GM23248 (cell line): ENCODE results near the gene CGGBP1. TPM values are rescaled to one million over a fixed set of nuclear protein-coding genes. Genes with fewer than 3 reads are reported as not detected.

Source experiments
- DNase-seq: peaks from one replicate; pipeline ENCODE4 v3.0.0-alpha.2; 2015
- H2AFZ ChIP-seq: fragments of 200-600 bp; sonication (generic); 2 replicates; pipeline ENCODE4 v1.6.1; 2016; ENCODE audit warnings: antibody characterized with exemption
- H3F3A ChIP-seq: fragments of 200-600 bp; sonication (generic); 2 replicates; pipeline ENCODE4 v1.6.1; 2016; ENCODE audit warnings: mild to moderate bottlenecking, antibody characterized with exemption, mixed run types; ENCODE audit not compliant: insufficient read depth
- H3K27ac ChIP-seq: fragments of 200-600 bp; sonication (generic); 2 replicates; pipeline ENCODE4 v1.5.1; 2016; ENCODE audit warnings: mild to moderate bottlenecking
- H3K27me3 ChIP-seq: fragments of 200-600 bp; sonication (generic); replicated peaks from 2 replicates; pipeline ENCODE4 v1.6.1; 2016; ENCODE audit warnings: mild to moderate bottlenecking; ENCODE audit not compliant: insufficient read depth
- H3K36me3 ChIP-seq: fragments of 200-600 bp; sonication (generic); 2 replicates; pipeline ENCODE4 v1.6.1; 2016; ENCODE audit warnings: low read depth, mild to moderate bottlenecking
- H3K4me1 ChIP-seq: fragments of 200-600 bp; sonication (generic); 2 replicates; pipeline ENCODE4 v1.6.1; 2016; ENCODE audit warnings: mild to moderate bottlenecking; ENCODE audit not compliant: insufficient read depth
- H3K4me2 ChIP-seq: fragments of 200-600 bp; sonication (generic); one replicate; pipeline ENCODE4 v1.6.1; 2016; ENCODE audit warnings: mild to moderate bottlenecking; ENCODE audit not compliant: unreplicated experiment
- H3K4me3 ChIP-seq: fragments of 200-600 bp; sonication (generic); 2 replicates; pipeline ENCODE4 v1.5.1; 2016; ENCODE audit warnings: mild to moderate bottlenecking
- H3K79me2 ChIP-seq: fragments of 200-600 bp; sonication (generic); 2 replicates; pipeline ENCODE4 v1.6.1; 2016; ENCODE audit warnings: mild to moderate bottlenecking; ENCODE audit not compliant: insufficient read depth
- H3K9ac ChIP-seq: fragments of 200-600 bp; sonication (generic); 2 replicates; pipeline ENCODE4 v1.6.1; 2016; ENCODE audit warnings: mild to moderate bottlenecking
- H3K9me2 ChIP-seq: fragments of 200-600 bp; sonication (generic); 2 replicates; pipeline ENCODE4 v1.6.1; 2016; ENCODE audit warnings: mixed run types, mild to moderate bottlenecking, moderate library complexity; ENCODE audit not compliant: insufficient read depth
- H3K9me3 ChIP-seq: fragments of 200-600 bp; sonication (generic); one replicate; pipeline ENCODE4 v1.6.1; 2017; ENCODE audit warnings: low read depth
- H4K20me1 ChIP-seq: fragments of 200-600 bp; sonication (generic); 2 replicates; pipeline ENCODE4 v1.6.0; 2016; ENCODE audit not compliant: insufficient read depth
- EZH2 ChIP-seq: fragments of 200-600 bp; sonication (generic); IDR thresholded peaks from 2 replicates; pipeline ENCODE4 v1.6.1; 2018; ENCODE audit warnings: antibody characterized with exemption, mild to moderate bottlenecking; ENCODE audit not compliant: insufficient read depth, poor library complexity, severe bottlenecking
- EZH2phosphoT487 ChIP-seq: fragments of 200-600 bp; sonication (generic); IDR thresholded peaks from 2 replicates; pipeline ENCODE4 v1.6.1; 2018; ENCODE audit warnings: antibody characterized with exemption, moderate library complexity, mild to moderate bottlenecking, low read depth; ENCODE audit not compliant: insufficient read depth
- WGBS, 2 experiments: methylation state at CpG; one replicate each; pipeline ENCODE4 v1.1.6; 2015 to 2017; ENCODE audit warnings: low lambda C conversion rate in 2 of 2, low coverage in 1 of 2; ENCODE audit errors: missing lambda C conversion rate in 2 of 2; 5-methylcytosine and 5-hydroxymethylcytosine counted together
- in situ Hi-C: fragments of 300-500 bp; cut with MboI; formaldehyde crosslinking; loops from 2 replicates; pipeline ENCODE4 v1.15.0; 2020
- polyA plus RNA-seq: library from polyadenylated mRNA; unstranded; fragments of >200 nt; fragmentation: Nextera tagmentation; extraction: Ambion mirVana; gene quantifications from 2 replicates; pipeline ENCODE4 v1.2.1, GENCODE V29; 2016
- total RNA-seq: library from RNA; depleted of rRNA; stranded (reverse); fragments of >200 nt; shearing (Covaris generic); gene quantifications from 2 replicates; pipeline ENCODE4 v1.2.3, GENCODE V29; 2014

CGGBP1 gene
- total and polyA plus RNA-seq, 2 experiments from 2014 or later, result 51.1 to 61.4 TPM

DNA sequence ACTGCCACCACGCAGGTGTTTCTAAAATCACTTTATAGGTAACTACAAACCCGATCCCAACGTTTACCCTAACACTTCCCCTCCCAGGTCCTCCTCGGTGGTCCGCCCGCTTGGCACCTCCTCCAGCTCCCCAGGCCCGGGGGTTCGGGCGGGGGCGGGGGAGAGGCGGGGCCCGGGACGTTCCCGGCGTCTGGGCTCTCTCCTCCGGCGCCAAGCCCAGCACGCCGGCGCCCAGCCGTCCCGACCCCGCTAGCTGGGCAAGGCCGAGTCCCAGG, 562 bp downstream of the CGGBP1 start:
- Histone ChIP-seq H3F3A (peaks cover 14% of the 10 kb centered on the region), H3K9ac (peak overlapping the region; percentile 84), H3K27me3 (no peaks in the 10 kb centered on the region), H3K79me2 (peaks cover 86% of the 10 kb centered on the region), H2AFZ (peak overlapping the region; percentile 83), H3K4me3 (peak overlapping the region; percentile 93), H3K9me3 (no peaks in the 10 kb centered on the region), H3K4me1 (peaks cover 36% of the 10 kb centered on the region), H3K4me2 (peak overlapping the region; percentile 88), H4K20me1 (peaks cover 13% of the 10 kb centered on the region; the same call in 1 of the 2 replicates), H3K9me2 (no peaks in the 10 kb centered on the region), H3K27ac (peak overlapping the region; percentile 84), H3K36me3 (peaks cover 29% of the 10 kb centered on the region)
- in situ Hi-C loops, result no loop called here
- DNase-seq, result no peak
- no peak for TF ChIP-seq EZH2
- no peak for TF ChIP-seq EZH2phosphoT487
- 0 to 1% methylated on average over 12 to 20 of the region's 24 CpGs for WGBS, 2 experiments

DNA sequence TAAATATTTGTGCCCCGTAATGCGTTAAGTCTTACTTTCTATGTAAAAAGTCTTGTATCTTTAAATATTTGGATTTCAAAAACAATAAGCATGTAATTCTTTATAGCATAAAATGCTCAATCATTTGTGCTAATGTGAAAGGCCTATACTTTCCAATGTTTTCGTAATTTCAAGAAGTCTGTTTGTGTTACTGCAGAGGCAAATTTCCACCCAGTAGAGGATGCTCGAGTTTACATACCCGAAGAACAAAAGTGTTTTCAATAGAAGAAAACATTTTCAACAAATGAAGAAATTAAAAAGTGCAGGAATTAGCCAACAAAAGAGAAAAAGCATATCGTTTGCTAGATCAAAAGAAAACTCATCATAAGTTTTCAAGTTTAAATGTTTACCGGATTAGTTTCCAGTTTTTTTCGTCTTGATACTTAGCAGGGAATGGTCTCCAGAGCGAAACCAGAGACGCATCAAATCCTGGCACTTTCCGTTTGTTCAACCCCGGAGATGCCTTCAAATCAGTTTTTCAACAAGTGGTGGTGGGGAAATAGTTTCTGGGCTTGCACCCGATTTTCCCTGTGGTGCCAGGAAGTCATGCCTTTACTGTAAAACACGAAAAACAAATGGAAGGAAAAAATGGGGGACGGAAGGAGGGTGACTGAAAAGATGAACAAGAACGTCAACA, 1.0 kb downstream of the CGGBP1 start:
- Histone ChIP-seq H3K9ac (peak overlapping the region; percentile 84), H3K36me3 (peaks cover 29% of the 10 kb centered on the region), H3K4me2 (peak overlapping the region; percentile 88), H3K27me3 (no peaks in the 10 kb centered on the region), H3K27ac (peak overlapping the region; percentile 84), H3K9me3 (no peaks in the 10 kb centered on the region), H3K79me2 (peaks cover 81% of the 10 kb centered on the region), H3K9me2 (no peaks in the 10 kb centered on the region), H3F3A (peaks cover 19% of the 10 kb centered on the region), H3K4me1 (peaks cover 34% of the 10 kb centered on the region), H2AFZ (peak overlapping the region; percentile 83), H3K4me3 (peak overlapping the region; percentile 93), H4K20me1 (peaks cover 13% of the 10 kb centered on the region; the same call in 1 of the 2 replicates)
- DNase-seq, result peak; percentile 62
- in situ Hi-C loops, result no loop called here
- 11 to 13% methylated on average over 16 of the region's 16 CpGs for WGBS, 2 experiments
- TF ChIP-seq EZH2phosphoT487 (no peak), EZH2 (no peak)

DNA sequence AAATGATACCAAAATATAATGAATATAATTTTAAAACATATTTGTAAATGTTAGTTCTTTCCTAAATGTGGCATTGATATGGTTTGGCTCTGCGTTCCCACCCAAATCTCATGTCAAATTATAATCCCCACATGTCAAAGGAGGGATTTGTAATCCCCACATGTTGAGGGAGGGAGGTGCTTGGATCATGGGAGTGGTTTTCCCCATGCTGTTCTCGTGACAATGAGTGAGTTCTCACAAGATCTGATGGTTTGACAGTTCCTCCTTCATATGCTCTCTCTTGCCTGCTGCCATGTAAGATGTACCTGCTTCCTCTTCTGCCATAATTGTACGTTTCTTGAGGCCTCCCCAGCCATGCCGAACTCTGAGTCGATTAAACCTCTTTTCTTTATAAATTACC, 12.0 kb downstream of the CGGBP1 start:
- Histone ChIP-seq H2AFZ (peak overlapping the region; percentile 52), H3K9me3 (no peaks in the 10 kb centered on the region), H3K4me2 (no peak overlapping the region), H3K4me3 (no peak overlapping the region), H3K4me1 (0 out of 2 replicates have a peak, but pooled peaks cover 3% of the 10 kb centered on the region), H3K9ac (no peak overlapping the region), H3F3A (no peaks in the 10 kb centered on the region; the same call in 1 of the 2 replicates), H4K20me1 (no peaks in the 10 kb centered on the region), H3K9me2 (no peaks in the 10 kb centered on the region), H3K79me2 (no peaks in the 10 kb centered on the region), H3K27ac (no peak overlapping the region), H3K36me3 (no peaks in the 10 kb centered on the region), H3K27me3 (no peaks in the 10 kb centered on the region)
- no peak for DNase-seq
- 70 to 71% methylated on average over 5 of the region's 5 CpGs for WGBS, 2 experiments
- TF ChIP-seq EZH2 (no peak), EZH2phosphoT487 (no peak)
- in situ Hi-C loops, result loop anchor here (25.0 kb wide), 1 partner anchor 1259 kb away; no protein-coding TSS in a partner anchor

DNA sequence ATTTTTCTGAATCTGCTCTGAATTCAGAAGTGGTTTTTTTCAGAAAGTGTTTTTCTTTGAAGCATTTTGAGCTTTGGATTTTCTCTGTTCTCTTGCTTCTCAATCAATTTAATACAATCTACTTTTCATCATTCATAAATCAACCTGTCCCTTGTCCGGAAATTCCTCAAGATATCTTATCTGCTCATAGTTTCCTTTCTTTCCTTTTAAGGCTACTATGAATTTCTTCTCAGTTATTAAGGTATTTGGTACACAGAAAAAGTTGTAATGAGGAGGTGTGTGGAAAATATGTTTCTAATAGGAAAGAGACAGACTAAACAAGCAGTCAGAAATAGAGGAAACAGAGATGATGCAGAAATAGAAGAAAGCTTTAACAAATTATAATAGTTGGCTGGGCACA, 14.4 kb downstream of the CGGBP1 start:
- no peaks in the 10 kb centered on the region for H3K9me2 ChIP-seq
- no peak for DNase-seq
- 0 out of 2 replicates have a peak, but pooled peaks cover 3% of the 10 kb centered on the region for H3K4me1 ChIP-seq
- no peaks in the 10 kb centered on the region for H3K27me3 ChIP-seq
- no peaks in the 10 kb centered on the region for H3F3A ChIP-seq
- 0 out of 2 replicates have a peak overlapping the region, but pooled peaks have one; percentile 7 for H2AFZ ChIP-seq
- no peaks in the 10 kb centered on the region for H3K9me3 ChIP-seq
- no peaks in the 10 kb centered on the region for H3K36me3 ChIP-seq
- in situ Hi-C loops, result loop anchor here (25.0 kb wide), 1 partner anchor 1257 kb away; no protein-coding TSS in a partner anchor
- no peak overlapping the region for H3K27ac ChIP-seq
- no peaks in the 10 kb centered on the region for H3K79me2 ChIP-seq
- no peak overlapping the region for H3K4me3 ChIP-seq
- no peak overlapping the region for H3K4me2 ChIP-seq
- TF ChIP-seq EZH2, result no peak
- TF ChIP-seq EZH2phosphoT487, result no peak
- no peaks in the 10 kb centered on the region for H4K20me1 ChIP-seq
- no peak overlapping the region for H3K9ac ChIP-seq
- 2 to 6% methylated on average over 1 of the region's 1 CpG for WGBS, 2 experiments
